Breast epithelium (tissue), 3 donors: ENCODE measurements around the gene PPP1R37.
A peak's percentile ranks its signal among the peaks of the same experiment; 100 is the strongest.

Experiments
- POLR2A ChIP-seq: fragments of 450-650 bp; IDR thresholded peaks from one replicate; pipeline ENCODE4 v1.6.1; 2016; ENCODE audit warnings: antibody characterized with exemption, mild to moderate bottlenecking, moderate library complexity
- POLR2AphosphoS5 ChIP-seq, 3 donors: sonication (generic); formaldehyde crosslinking; IDR thresholded peaks; one replicate each; pipeline ENCODE4 v1.6.1; 2017; ENCODE audit warnings: antibody characterized with exemption in 3 of 3
- TF ChIP-seq, protein P1 (sequence below), 3 donors: fragments of 450-650 bp; IDR thresholded peaks; one replicate each; pipeline ENCODE4 v1.5.1; 2016 to 2017; ENCODE audit warnings: antibody characterized with exemption in 3 of 3, mild to moderate bottlenecking in 3 of 3, moderate library complexity in 3 of 3

DNA sequence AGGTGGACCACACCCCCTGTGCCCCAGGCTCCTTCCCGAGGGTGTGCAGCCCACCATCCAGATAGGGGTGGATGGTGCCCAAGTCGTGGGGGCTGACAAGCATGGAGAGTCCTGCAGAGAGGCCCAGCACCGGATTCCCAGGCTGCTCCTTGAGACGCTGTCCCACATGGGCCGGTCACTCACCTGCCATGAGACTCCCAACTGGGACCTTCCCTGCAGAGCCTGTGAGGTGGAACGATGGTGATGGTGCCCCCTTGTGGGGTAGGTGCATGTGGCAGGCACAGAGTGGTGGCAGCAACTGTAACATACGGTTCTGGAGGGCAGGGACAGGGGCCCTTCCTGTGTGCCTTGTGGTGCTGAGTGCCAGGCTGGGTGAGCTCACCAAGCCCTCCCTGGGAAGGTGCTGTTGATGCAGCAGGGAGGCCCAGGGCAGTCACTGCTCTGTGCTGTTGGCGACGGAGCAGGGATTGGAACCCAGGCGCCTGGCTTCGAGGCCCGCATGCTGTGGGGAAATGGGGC, 33.1 kb downstream of the PPP1R37 start:
- TF ChIP-seq, protein P1, sequence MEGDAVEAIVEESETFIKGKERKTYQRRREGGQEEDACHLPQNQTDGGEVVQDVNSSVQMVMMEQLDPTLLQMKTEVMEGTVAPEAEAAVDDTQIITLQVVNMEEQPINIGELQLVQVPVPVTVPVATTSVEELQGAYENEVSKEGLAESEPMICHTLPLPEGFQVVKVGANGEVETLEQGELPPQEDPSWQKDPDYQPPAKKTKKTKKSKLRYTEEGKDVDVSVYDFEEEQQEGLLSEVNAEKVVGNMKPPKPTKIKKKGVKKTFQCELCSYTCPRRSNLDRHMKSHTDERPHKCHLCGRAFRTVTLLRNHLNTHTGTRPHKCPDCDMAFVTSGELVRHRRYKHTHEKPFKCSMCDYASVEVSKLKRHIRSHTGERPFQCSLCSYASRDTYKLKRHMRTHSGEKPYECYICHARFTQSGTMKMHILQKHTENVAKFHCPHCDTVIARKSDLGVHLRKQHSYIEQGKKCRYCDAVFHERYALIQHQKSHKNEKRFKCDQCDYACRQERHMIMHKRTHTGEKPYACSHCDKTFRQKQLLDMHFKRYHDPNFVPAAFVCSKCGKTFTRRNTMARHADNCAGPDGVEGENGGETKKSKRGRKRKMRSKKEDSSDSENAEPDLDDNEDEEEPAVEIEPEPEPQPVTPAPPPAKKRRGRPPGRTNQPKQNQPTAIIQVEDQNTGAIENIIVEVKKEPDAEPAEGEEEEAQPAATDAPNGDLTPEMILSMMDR (IDR thresholded peaks at IDR 0.05), result peak; percentile 62 to 77 (median 66)
- TF ChIP-seq POLR2A (no peak), POLR2AphosphoS5 (IDR thresholded peaks at IDR 0.05) (no peak)
